ENCODE measurements around the gene ANKIB1. TPM values are rescaled to one million over a fixed set of nuclear protein-coding genes. Genes with fewer than 3 reads are reported as not detected.

Gene ANKIB1
- polyA plus RNA-seq, 1 experiment, result 35.0 TPM

DNA sequence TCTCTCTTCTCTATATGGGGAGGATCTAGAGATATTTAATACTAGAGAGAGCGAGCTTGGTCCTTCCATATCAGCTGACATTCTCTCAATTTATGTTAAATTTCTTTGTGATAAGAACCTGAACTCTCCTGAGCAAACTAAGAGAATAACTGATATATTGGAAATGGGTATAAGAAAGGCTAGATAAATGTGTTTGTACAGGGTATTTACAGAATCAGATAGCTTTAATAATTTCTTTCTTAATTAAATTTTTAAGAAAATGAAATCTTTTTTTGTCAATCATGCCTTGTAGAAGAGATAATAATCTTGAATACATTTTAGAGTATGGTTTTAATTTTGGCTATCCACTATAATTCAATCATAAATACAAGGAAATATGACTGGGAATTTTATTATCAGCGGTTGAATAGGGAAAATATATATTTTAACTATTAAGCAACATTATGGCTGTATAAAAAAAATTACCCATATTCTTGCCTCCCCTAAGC lies 58.7 kb downstream of the ANKIB1 start:
- DNase-seq (ENCODE audit: low read depth), result no peak
- ChIA-PET POLR2A (no interaction called here), CTCF (interaction anchor here (0.8 kb wide), 1 partner anchor 24 kb away, joined by 3 read pairs; no protein-coding TSS in a partner anchor)
- Histone ChIP-seq H3K36me3 (ENCODE audit: control insufficient read depth, insufficient read depth, low read length) (no peaks in the 10 kb centered on the region), H3K4me3 (ENCODE audit: low read depth, low read length) (no peak overlapping the region), H3K27me3 (ENCODE audit: control insufficient read depth, insufficient read depth, low read length) (no peaks in the 10 kb centered on the region)
- TF ChIP-seq, protein P1, sequence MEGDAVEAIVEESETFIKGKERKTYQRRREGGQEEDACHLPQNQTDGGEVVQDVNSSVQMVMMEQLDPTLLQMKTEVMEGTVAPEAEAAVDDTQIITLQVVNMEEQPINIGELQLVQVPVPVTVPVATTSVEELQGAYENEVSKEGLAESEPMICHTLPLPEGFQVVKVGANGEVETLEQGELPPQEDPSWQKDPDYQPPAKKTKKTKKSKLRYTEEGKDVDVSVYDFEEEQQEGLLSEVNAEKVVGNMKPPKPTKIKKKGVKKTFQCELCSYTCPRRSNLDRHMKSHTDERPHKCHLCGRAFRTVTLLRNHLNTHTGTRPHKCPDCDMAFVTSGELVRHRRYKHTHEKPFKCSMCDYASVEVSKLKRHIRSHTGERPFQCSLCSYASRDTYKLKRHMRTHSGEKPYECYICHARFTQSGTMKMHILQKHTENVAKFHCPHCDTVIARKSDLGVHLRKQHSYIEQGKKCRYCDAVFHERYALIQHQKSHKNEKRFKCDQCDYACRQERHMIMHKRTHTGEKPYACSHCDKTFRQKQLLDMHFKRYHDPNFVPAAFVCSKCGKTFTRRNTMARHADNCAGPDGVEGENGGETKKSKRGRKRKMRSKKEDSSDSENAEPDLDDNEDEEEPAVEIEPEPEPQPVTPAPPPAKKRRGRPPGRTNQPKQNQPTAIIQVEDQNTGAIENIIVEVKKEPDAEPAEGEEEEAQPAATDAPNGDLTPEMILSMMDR (IDR thresholded peaks at IDR 0.05; ENCODE audit: insufficient read depth, low read depth, low read length), result no peak

- no peak overlapping the region for H3K4me3 ChIP-seq (ENCODE audit: low read depth, low read length)
- ChIA-PET CTCF (no interaction called here), POLR2A (no interaction called here)
- no peak for DNase-seq (ENCODE audit: low read depth)
- H3K36me3 ChIP-seq (ENCODE audit: control insufficient read depth, insufficient read depth, low read length), result no peaks in the 10 kb centered on the region
- H3K27me3 ChIP-seq (ENCODE audit: control insufficient read depth, insufficient read depth, low read length), result no peaks in the 10 kb centered on the region
- TF ChIP-seq, protein P1 (IDR thresholded peaks at IDR 0.05; ENCODE audit: insufficient read depth, low read depth, low read length), result no peak
Observed at GRCh38 chr7:92306153-92306552, 60.4 kb downstream of the ANKIB1 start.

DNA sequence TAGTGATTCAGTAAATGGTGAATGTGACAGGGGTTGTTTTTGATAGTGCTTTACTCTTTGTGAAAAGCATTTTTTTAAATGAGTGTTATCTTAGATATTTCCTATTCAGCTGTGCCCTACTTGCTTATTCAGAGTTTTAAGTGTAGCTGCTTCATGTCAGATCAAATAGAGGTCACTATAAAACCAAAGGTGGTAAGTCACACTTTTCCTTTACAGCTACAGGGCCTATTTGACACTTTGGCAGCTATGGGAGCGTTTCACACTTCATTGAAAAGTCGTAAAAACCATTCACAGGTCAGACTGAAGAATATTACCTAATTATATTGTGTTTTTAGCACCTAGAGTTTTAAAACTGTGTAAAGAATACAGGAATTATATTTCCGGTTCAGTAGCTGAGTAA lies 67.3 kb downstream of the ANKIB1 start:
- CTCF ChIA-PET, result no interaction called here
- no peaks in the 10 kb centered on the region for H3K36me3 ChIP-seq (ENCODE audit: control insufficient read depth, insufficient read depth, low read length)
- H3K4me3 ChIP-seq (ENCODE audit: low read depth, low read length), result no peak overlapping the region
- H3K27me3 ChIP-seq (ENCODE audit: control insufficient read depth, insufficient read depth, low read length), result no peaks in the 10 kb centered on the region
- DNase-seq (ENCODE audit: low read depth), result no peak
- TF ChIP-seq, protein P1 (IDR thresholded peaks at IDR 0.05; ENCODE audit: insufficient read depth, low read depth, low read length), result no peak
- POLR2A ChIA-PET, result no interaction called here

- no peak for DNase-seq (ENCODE audit: low read depth)
- H3K36me3 ChIP-seq (ENCODE audit: control insufficient read depth, insufficient read depth, low read length), result peaks cover 2% of the 10 kb centered on the region
- H3K27me3 ChIP-seq (ENCODE audit: control insufficient read depth, insufficient read depth, low read length), result no peaks in the 10 kb centered on the region
- H3K4me3 ChIP-seq (ENCODE audit: low read depth, low read length), result no peak overlapping the region
- POLR2A ChIA-PET, result no interaction called here
- CTCF ChIA-PET, result interaction anchor here (0.6 to 2.6 kb wide), 5 partner anchors 10 to 142 kb away, joined by 3 to 6 read pairs (median 3); no protein-coding TSS in a partner anchor
- TF ChIP-seq, protein P1 (IDR thresholded peaks at IDR 0.05; ENCODE audit: insufficient read depth, low read depth, low read length), result no peak
Observed at GRCh38 chr7:92319243-92319642, 73.5 kb downstream of the ANKIB1 start.

DNA sequence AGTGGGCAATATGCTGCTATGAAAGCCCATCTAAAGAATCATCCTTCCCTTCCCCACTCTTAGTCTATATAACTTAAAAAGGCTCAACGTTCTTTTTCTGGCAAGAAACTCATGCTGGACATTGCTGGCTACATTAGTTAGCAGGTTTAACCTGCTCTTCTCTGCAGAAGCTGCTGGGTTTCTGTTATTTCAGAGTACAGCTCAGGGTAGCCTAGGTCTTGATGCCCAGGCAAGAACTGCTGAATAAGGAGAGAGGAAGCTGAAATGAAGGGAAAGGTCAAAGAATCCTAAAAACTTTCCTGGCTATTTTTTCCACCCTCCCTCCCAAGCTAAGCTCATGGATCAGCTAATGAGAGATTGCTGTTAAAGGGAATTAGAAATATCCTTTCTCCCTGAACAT lies 79.4 kb downstream of the ANKIB1 start:
- H3K4me3 ChIP-seq (ENCODE audit: low read depth, low read length), result no peak overlapping the region
- no peak for DNase-seq (ENCODE audit: low read depth)
- ChIA-PET POLR2A (no interaction called here), CTCF (interaction anchor here (0.6 kb wide), 1 partner anchor 13 kb away, joined by 3 read pairs; no protein-coding TSS in a partner anchor)
- peaks cover under 1% of the 10 kb centered on the region for H3K36me3 ChIP-seq (ENCODE audit: control insufficient read depth, insufficient read depth, low read length)
- H3K27me3 ChIP-seq (ENCODE audit: control insufficient read depth, insufficient read depth, low read length), result no peaks in the 10 kb centered on the region
- TF ChIP-seq, protein P1 (IDR thresholded peaks at IDR 0.05; ENCODE audit: insufficient read depth, low read depth, low read length), result no peak

Data from BJ (cell line).